GM21528 (cell line): Measurements from ENCODE around the gene SUGP2.
"Not testable (repeated sequence)": the region's sequence is repeated elsewhere in the genome, so short reads cannot be mapped to it uniquely, and the experiment has no call there.

ENCODE experiments used
- ATAC-seq: cut with Tn5 transposase; IDR thresholded peaks from one replicate; pipeline ENCODE4 v1.9.1; 2021; ENCODE audit warnings: mild to moderate bottlenecking, moderate library complexity; ENCODE audit not compliant: unreplicated experiment, low FRiP score

SUGP2 gene

GRCh38 chr19:18961767-18962620 lies 71.3 kb downstream of the SUGP2 start:
- no peak for ATAC-seq

- ATAC-seq: no peak
Measured at GRCh38 chr19:18960370-18960769, 72.9 kb downstream of the SUGP2 start.

- no peak for ATAC-seq
Measured at GRCh38 chr19:18955042-18955441, 78.3 kb downstream of the SUGP2 start.

GRCh38 chr19:18954094-18954493 lies 79.2 kb downstream of the SUGP2 start:
- ATAC-seq: no peak

GRCh38 chr19:18952364-18953003 lies 80.8 kb downstream of the SUGP2 start:
- ATAC-seq: not testable (repeated sequence)

- no peak for ATAC-seq
Measured at GRCh38 chr19:18951721-18952281, 81.5 kb downstream of the SUGP2 start.

GRCh38 chr19:18949858-18950257 lies 83.5 kb downstream of the SUGP2 start:
- no peak for ATAC-seq

GRCh38 chr19:18948976-18949356 lies 84.4 kb downstream of the SUGP2 start:
- ATAC-seq: no peak

GRCh38 chr19:18948075-18948975 lies 85.0 kb downstream of the SUGP2 start:
- ATAC-seq: no peak

GRCh38 chr19:18946918-18947317 lies 86.4 kb downstream of the SUGP2 start:
- ATAC-seq: no peak

GRCh38 chr19:18946335-18946734 lies 87.0 kb downstream of the SUGP2 start:
- no peak for ATAC-seq

GRCh38 chr19:18945297-18945696 lies 88.0 kb downstream of the SUGP2 start:
- ATAC-seq: no peak

GRCh38 chr19:18943465-18943864 lies 89.9 kb downstream of the SUGP2 start:
- ATAC-seq: no peak

- ATAC-seq: no peak
Measured at GRCh38 chr19:18942692-18943091, 90.6 kb downstream of the SUGP2 start.

GRCh38 chr19:18941628-18942354 lies 91.5 kb downstream of the SUGP2 start:
- no peak for ATAC-seq
